GM19023 (cell line): Measurements from ENCODE around the gene CDKN3.
"Not testable (repeated sequence)": the region's sequence is repeated elsewhere in the genome, so short reads cannot be mapped to it uniquely, and the experiment has no call there.

Experiments
- ATAC-seq: cut with Tn5 transposase; IDR thresholded peaks from one replicate; pipeline ENCODE4 v1.9.1; 2021; ENCODE audit warnings: mild to moderate bottlenecking, moderate library complexity; ENCODE audit not compliant: unreplicated experiment

CDKN3 gene

DNA sequence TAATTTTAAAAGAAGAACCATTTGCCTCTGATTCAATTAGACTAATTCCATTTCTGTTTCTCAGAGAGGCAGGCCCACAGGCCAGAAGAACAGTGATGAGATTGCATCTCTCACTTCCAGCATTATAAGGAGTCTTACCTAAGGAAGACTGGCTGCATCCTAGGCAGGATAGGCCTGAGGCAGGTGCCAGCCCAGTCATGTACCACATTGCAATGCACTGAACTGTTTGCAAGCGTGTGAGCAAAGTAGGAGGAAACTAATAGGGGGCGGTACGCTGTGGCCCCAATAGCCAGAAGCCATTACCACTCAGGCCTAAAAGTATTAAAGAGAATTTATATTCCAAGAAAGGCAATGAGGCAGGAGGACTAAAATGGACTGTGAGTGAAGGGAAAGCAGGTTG is 56.4 kb downstream of the CDKN3 start:
- ATAC-seq, result no peak

DNA sequence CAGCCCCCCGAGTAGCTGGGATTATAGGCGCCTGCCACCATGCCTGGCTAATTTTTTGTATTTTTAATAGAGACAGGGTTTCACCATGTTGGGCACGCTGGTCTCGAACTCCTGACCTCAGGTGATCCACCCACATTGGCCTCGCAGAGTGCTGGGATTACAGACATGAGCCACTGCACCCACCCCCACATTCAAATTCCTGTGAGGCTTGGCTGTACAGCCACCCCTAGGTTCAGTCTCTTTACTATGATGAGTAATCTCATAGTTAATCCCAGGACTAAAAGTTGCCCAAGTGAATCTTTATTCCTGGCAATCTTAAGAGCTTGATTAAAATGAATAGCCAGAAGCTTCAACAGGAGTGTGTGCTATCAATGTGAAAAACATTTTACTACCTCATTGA is 57.2 kb downstream of the CDKN3 start:
- not testable (repeated sequence) for ATAC-seq

DNA sequence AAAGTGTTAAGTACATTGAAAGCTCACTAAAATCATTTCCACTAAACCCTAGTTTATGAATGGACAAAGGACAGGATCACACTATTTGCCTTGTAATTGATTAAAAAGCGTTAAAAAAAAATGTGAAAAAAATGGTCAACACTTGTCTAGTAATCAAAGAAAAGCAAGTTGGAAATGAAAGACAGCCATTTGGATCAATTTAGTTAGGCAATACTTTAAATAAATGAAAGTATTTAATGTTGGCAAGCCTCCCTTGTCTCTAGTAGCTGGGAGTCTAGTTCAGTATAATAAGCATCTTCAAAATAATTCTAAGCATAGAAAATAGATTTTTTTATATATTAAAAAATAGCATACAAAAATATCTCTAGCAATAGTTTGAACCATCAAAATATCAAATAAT is 58.6 kb downstream of the CDKN3 start:
- ATAC-seq, result no peak

DNA sequence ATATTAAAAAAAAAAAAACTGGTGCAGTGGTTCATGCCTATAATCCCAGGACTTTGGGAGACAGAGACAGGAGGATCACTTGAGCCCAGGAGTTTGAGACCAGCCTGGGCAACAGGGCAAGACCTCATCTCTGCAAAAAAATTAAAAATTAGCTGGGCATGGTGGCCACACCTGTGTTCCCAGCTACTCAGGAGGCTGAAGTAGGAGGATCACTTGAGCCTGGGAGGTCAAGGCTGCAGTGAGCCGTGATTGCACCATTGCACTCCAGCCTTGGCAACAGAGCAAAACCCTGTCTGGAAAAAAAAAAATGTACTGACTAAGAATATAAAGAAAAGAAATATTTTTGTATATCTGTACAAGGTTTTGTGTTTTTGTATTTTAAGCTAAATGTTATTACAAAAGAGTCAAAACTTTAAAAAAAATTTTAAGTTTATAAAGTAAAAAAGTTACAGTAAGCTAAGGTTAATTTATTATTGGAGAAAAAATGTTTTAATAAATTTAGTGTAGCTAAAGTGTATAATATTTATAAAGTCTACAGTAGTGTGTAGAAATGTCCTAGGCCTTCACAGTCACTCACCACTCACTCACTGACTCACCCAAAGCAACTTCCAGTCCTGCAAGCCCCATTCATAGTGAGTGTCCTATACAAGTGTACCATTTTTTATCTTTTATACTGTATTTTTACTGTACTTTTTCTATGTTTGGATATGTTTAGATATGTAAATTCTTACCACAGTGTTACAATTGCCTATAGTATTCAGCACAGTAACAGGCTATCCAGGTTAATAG is 60.2 kb downstream of the CDKN3 start:
- not testable (repeated sequence) for ATAC-seq

DNA sequence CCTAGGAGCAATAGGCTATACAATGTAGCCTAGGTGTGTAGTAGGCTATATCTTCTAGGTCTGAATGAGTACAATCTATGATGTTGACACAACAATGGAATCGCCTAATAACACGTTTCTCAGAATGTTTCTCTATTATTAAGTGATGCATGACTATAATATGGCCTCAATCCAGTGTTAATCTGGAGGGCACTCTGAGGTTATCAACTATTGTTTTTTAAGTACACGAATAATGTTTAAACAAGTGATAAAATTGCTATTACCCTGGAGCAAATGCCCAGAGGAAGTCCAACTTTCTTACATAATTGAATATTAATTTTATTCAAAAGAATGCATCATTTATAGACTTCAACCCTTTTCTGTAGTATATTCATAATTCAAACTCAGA is 60.8 kb downstream of the CDKN3 start:
- ATAC-seq, result no peak

DNA sequence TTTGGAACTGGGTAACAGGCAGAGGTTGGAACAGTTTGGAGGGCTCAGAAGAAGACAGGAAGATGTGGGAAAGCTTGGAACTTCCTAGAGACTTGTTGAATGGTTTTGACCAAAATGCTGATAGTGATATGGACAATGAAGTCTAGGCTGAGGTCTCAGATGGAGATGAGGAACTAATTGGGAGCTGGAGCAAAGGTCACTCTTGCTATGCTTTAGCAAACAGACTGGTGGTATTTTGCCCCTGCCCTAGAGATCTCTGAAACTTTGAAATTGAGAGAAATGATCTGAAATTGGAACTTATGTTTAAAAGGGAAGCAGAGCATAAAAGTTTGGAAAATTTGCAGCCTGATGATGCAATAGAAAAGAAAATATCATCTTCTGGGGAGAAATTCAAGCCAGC is 61.7 kb downstream of the CDKN3 start:
- not testable (repeated sequence) for ATAC-seq

DNA sequence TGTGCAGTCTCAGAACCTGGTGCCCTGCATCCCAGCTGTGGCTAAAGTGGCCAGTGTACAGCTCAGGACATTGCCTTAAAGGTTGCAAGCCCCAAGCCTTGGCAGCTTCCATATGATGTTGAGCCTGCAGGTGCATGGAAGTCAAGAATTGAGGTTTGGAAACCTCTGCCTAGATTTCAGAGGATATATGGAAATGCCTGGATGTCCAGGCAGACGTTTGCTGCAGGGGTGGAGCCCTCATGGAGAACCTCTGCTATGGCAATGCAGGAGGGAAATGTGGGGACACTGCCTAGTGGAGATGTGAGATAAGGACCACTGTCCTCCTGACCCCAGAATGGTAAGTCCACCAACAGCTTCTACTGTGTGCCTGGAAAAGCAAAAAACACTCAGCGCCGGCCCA is 62.3 kb downstream of the CDKN3 start:
- ATAC-seq, result no peak

DNA sequence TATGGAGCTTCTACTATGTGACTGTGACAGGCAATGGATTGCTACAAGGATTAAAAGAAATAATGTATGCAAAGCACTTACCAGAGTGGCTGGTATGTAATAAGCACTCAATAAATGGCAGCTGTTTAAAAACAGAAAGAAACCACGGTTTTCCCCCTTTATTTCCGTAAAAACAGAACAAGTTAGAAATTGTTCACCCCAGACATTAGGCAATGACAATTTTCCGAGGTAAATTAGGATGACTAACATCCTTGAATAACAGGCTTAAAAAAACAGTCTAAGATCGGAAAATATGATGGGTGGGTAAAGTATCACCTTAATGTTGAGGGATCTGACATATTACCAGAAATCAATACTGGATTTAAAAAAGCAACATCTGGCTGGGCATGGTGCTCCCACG is 65.2 kb downstream of the CDKN3 start:
- ATAC-seq, result no peak

DNA sequence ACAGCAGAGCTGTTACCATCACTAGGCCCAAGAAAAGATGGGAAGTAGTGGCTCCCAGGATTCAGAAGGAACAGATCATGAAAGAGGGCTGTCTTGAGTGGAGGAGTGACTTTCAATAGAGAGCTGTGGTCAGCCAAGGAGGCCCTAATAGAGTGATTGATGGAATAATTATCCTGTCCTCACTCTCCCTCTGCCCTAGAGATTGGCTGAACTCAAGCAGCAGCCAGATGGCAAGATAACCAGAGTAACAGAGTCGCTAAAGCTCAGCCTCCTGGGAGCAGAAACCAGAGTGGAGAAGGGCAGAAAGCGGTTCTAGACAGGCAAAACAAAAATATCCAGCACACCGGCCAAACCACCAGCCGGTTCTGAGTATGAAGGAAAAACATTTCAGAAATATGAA is 68.8 kb downstream of the CDKN3 start:
- no peak for ATAC-seq

DNA sequence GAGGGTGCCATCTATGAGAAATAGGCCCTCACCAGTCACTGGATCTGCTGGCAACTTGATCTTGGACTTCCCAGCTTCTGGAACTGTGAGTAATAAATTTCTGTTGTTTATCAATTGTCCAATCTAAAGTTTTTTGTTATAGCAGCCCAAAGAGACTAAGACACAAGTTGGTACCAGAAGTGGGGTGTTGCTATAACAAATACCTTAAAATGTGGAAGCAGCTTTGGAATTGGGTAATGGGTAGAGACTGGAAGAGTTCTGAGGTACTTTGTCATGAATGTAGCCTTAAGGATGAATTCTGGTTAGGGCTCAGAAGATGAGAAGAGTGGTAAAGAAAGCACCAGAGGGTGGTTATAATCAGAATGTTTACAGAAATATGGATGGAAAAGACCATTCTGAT is 70.5 kb downstream of the CDKN3 start:
- ATAC-seq, result no peak
